SJSA1 (cell line): ENCODE measurements around the gene PTPRQ. TPM values are rescaled to one million over a fixed set of nuclear protein-coding genes. Genes with fewer than 3 reads are reported as not detected.

Source experiments
- DNase-seq, 2 experiments: peaks; one replicate each; pipeline ENCODE4 v3.0.0-alpha.2; 2015 to 2020; ENCODE audit warnings: low spot score in 2 of 2, low read depth in 1 of 2
- H3K27ac ChIP-seq: fragments of 250-450 bp; sonication (Bioruptor Pico); 2 replicates; pipeline ENCODE4 v1.5.1; 2020; ENCODE audit warnings: mild to moderate bottlenecking, moderate library complexity
- H3K27me3 ChIP-seq: fragments of 250-450 bp; sonication (Bioruptor Pico); replicated peaks from 2 replicates; pipeline ENCODE4 v1.5.1; 2020; ENCODE audit warnings: mild to moderate bottlenecking, moderate library complexity
- H3K36me3 ChIP-seq: fragments of 250-450 bp; sonication (Bioruptor Pico); 2 replicates; pipeline ENCODE4 v1.5.1; 2020; ENCODE audit warnings: mild to moderate bottlenecking
- H3K4me1 ChIP-seq: fragments of 250-450 bp; sonication (Bioruptor Pico); replicated peaks from 2 replicates; pipeline ENCODE4 v1.6.1; 2021; ENCODE audit warnings: mild to moderate bottlenecking
- H3K4me3 ChIP-seq: fragments of 250-450 bp; sonication (Bioruptor Pico); 2 replicates; pipeline ENCODE4 v1.5.1; 2020; ENCODE audit warnings: mild to moderate bottlenecking
- H3K9me3 ChIP-seq: fragments of 250-450 bp; sonication (Bioruptor Pico); replicated peaks from 2 replicates; pipeline ENCODE4 v1.5.1; 2020; ENCODE audit warnings: mild to moderate bottlenecking
- total RNA-seq: library from RNA; depleted of rRNA; stranded (reverse); fragments of >200 nt; shearing (Covaris generic); gene quantifications from 2 replicates; pipeline ENCODE4 v1.2.3, GENCODE V29; 2014

Gene PTPRQ
- total RNA-seq, 1 experiment from 2014 or later, result 1.1 TPM

DNA sequence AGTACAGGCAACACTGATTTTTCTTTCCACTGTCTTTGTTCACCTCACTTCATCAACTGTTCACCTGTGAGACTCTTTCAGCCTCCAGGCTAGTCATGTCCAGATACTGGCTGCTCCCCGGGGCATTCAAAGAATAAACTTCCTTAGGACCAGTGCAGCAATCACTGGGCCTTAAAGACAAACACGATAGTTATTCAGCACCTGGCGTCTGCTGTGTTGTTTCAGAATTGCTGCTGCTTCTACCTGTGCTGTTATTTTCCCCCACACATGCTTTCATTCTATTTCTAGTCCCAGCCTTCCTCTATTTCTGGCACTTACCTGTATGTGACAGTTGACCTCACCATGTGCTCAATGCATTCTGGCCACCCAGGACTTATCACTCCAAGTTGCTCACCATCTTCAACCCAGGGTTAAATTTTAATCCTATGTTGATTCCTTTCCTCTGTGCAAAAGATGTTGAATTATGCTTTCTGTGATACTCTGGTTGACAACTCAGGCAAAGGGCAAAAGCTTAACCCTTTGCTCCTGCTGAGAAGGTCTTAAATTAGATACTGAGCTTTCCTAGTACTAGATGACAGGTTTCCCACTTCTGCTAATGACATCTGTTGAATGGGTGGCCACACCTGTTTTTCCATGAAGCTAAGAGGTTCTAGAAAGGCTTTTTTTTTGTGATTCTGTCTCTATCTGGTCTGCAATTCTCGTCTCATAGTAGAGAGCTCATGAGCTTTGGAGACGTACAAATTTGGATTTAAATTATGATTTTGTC is 41.4 kb downstream of the PTPRQ start:
- peaks cover 16% of the 10 kb centered on the region for H3K4me1 ChIP-seq

DNA sequence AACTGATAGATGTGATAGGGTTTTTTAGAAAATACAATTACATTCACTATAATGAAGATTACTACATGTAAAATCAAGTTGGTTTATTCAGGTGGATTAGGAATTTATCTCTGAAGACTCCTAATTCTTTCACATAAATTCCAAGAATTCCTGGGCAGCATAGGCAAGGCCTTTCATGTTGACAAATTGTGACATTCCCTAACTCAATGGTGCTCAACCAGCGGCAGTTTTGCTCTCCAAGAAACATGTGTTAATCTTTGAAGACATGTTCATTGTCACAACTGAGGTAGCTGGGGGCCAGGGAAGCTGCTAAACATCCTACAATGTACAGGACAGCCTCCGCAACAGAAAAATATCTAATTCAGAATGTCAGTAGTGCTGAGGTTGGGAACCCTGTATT is 46.3 kb downstream of the PTPRQ start:
- Histone ChIP-seq H3K4me3 (no peak overlapping the region), H3K27me3 (no peaks in the 10 kb centered on the region), H3K27ac (no peak overlapping the region), H3K4me1 (peaks cover 26% of the 10 kb centered on the region), H3K36me3 (no peaks in the 10 kb centered on the region), H3K9me3 (no peaks in the 10 kb centered on the region)
- DNase-seq, result peak in 1 of 2 experiments; percentile 25

More for the DNA sequence above, 41.4 kb downstream of the PTPRQ start:
- no peaks in the 10 kb centered on the region for H3K27me3 ChIP-seq
- no peaks in the 10 kb centered on the region for H3K36me3 ChIP-seq
- no peaks in the 10 kb centered on the region for H3K9me3 ChIP-seq
- no peak overlapping the region for H3K27ac ChIP-seq
- DNase-seq, result no peak
- H3K4me3 ChIP-seq, result no peak overlapping the region

DNA sequence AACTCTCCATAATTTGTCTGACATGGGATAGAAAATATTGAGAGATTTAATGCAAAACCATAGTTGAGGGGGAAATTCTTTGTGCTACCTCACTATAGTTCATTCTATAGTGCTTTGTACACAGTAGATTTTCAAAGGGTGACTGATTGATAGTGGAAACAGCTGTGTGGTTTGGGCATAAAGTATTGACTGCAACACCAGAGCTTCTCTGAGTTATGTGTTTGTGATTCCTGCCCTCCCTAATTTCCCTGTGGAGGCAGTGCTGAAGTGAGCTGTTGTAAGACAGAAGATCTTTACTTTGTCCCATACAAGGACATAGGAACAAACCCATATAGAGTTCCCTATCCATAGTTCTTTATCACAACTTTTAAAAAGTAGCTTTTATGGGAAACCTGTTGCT is 47.1 kb downstream of the PTPRQ start:
- H3K4me3 ChIP-seq, result no peak overlapping the region
- H3K36me3 ChIP-seq, result no peaks in the 10 kb centered on the region
- H3K27me3 ChIP-seq, result no peaks in the 10 kb centered on the region
- DNase-seq, result no peak
- no peaks in the 10 kb centered on the region for H3K9me3 ChIP-seq
- H3K4me1 ChIP-seq, result peaks cover 26% of the 10 kb centered on the region
- no peak overlapping the region for H3K27ac ChIP-seq

DNA sequence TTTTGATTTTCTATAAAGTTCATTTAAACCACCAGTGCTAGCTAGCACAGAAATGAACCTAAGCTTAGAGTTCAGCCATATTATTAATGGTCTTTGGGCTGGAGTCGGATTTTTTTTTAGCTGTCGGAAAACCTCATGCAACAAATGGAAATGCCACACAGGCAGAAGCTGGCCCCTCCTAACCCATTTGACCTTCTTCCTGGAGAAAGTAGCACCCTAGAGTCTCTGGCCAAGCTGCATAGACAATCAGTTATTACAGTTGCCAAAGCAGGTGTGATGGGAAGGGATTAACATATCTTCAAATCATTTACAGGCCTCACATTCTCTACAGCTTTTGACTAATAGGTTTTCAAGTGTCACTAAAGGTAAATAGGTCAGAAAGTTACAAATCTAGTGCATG is 49.4 kb downstream of the PTPRQ start:
- Histone ChIP-seq H3K36me3 (no peaks in the 10 kb centered on the region), H3K9me3 (no peaks in the 10 kb centered on the region)

DNA sequence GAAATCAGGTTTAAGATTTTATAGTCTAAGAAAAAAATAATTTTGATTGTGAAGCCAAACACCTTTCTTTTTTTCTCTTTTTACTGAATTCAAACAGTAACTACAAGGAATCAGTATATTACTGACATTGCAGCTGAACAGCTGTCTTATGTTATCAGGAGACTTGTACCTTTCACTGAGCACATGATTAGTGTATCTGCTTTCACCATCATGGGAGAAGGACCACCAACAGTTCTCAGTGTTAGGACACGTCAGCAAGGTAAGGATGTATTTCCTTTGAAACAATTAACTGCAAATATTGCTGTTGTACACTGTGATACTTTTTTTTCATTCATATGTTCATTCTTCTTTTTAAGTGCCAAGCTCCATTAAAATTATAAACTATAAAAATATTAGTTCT is 50.8 kb downstream of the PTPRQ start:
- Histone ChIP-seq H3K27me3 (no peaks in the 10 kb centered on the region), H3K27ac (no peak overlapping the region), H3K4me3 (no peak overlapping the region), H3K4me1 (peaks cover 16% of the 10 kb centered on the region), H3K9me3 (no peaks in the 10 kb centered on the region), H3K36me3 (no peaks in the 10 kb centered on the region)
- no peak for DNase-seq

More for the DNA sequence above, 49.4 kb downstream of the PTPRQ start:
- Histone ChIP-seq H3K4me3 (no peak overlapping the region), H3K27ac (no peak overlapping the region), H3K4me1 (peaks cover 26% of the 10 kb centered on the region), H3K27me3 (no peaks in the 10 kb centered on the region)
- no peak for DNase-seq

DNA sequence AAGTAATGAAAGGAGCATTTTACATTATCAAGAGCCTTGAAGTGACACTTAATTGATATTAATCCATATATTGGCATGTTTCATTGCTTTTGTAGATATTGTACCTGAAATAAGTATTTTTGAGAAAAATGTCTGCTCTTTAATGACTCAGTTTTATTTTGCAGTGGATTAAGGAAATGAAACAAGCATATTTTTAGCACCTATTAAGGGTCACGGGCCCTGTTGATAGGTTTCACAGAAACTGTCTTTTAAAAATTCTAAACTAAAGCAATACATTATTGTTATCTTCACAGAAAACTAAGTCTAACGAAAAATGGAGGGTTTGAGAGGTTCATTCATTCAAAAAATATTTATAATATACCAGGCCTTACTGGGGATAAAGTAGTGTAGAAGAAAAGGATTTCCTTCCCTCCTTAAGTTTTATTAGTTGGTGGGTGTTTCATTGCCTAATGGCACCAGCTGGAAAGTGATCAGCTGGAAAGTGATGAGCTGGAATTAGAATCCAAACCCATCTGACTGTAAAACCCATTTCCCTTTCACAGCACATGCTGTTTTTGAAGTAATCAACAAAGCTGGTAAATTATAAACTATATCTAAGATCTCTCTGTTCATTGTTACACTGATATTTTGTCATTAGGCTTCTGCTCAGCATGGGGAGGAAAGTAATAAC is 54.2 kb downstream of the PTPRQ start:
- Histone ChIP-seq H3K9me3 (no peaks in the 10 kb centered on the region), H3K36me3 (no peaks in the 10 kb centered on the region), H3K27ac (no peak overlapping the region), H3K27me3 (no peaks in the 10 kb centered on the region), H3K4me1 (no peaks in the 10 kb centered on the region), H3K4me3 (no peak overlapping the region)
- no peak for DNase-seq

DNA sequence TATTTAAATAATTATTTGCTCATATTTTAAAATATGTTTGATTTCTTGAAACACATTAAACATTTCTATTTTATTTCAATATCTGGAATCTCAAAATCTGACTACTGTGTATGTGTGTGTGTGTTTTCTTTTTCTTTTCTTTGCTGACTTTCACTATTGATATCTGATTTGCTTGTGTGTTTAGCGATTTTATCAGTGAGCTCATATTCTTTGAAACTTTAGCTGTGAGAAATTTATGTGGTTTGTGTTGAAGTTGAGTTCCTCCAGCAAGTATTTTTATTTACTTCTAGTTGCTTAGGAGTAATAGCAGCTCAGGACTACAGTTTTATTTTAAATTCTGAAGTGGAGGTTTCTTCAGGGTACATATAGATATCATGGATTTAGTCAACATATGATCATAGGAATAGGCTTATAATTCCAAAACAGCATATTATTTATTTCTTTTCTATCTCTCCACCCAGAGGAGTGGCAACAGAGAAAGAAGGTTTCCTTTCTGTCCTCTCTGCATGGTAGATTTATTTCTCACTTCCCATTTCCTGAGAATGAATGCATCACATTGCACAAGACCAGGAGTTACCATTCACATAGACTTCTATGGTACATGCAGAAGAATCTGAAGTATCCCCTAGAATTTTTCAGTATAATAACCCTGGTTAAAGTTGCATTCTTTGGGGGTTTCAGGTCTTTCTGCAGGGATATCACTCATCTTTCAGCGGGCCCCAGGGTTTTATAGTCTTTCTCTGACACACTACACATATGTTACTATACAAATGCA is 60.5 kb downstream of the PTPRQ start:
- H3K4me3 ChIP-seq, result no peak overlapping the region
- H3K4me1 ChIP-seq, result peaks cover 11% of the 10 kb centered on the region
- no peaks in the 10 kb centered on the region for H3K9me3 ChIP-seq
- no peak overlapping the region for H3K27ac ChIP-seq
- no peaks in the 10 kb centered on the region for H3K36me3 ChIP-seq
- H3K27me3 ChIP-seq, result no peaks in the 10 kb centered on the region
- no peak for DNase-seq

DNA sequence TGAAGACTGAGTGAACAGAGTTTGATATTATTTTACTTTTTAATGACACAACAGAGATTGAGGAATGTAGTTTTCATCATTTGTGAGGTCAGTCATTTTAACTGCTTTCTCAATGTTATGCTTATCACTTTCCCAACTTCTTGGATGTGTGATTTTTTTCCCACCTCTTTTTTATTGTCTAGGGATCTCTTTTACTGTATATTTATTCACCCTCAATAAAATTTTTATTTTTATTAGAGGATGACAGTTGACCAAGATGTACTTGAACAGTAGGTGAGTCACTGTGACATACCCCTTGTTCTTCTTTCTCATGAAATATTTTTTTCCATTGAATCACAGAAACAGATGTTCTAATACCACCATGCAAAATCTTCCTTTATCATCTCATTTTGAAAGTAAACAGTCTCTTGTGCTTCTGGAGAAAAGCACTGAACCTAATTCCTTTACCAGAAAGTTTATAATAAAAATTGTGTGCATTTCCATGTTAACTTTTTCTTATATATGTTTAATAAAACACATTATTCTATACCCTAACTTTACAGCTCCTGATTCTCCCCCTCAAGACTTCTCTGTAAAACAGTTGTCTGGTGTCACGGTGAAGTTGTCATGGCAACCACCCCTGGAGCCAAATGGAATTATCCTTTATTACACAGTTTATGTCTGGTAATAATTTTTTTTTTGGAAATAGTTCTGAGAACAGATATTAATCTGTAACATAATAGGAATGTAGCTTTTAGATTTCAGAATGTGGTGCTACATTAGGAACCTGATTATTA is 65.9 kb downstream of the PTPRQ start:
- no peaks in the 10 kb centered on the region for H3K9me3 ChIP-seq
- DNase-seq, result peak in 1 of 2 experiments; percentile 76
- no peak overlapping the region for H3K4me3 ChIP-seq
- peak overlapping the region; percentile 94 for H3K27ac ChIP-seq
- peaks cover 23% of the 10 kb centered on the region for H3K4me1 ChIP-seq
- H3K36me3 ChIP-seq, result no peaks in the 10 kb centered on the region
- no peaks in the 10 kb centered on the region for H3K27me3 ChIP-seq

DNA sequence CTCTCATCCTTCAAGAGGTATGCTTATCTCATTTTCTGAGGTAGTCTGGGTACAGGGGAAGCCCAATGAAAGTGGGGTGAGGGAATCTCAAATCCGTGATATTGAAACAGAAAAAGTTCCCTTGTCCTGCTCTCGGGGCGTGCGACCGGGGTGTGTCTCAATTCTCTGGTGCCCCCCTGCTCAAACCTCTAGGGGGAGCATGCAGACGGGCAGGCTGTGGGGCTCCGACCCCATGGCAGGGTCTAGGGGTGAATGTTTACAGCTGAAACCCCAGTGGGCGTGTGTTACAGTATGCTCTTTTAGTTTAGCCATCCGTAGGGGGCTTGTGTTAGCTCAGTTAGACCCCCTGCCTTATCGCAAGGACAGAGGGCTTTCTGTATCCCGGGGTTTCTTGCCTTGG is 68.7 kb downstream of the PTPRQ start:
- H3K36me3 ChIP-seq, result no peaks in the 10 kb centered on the region
- H3K4me3 ChIP-seq, result no peak overlapping the region

DNA sequence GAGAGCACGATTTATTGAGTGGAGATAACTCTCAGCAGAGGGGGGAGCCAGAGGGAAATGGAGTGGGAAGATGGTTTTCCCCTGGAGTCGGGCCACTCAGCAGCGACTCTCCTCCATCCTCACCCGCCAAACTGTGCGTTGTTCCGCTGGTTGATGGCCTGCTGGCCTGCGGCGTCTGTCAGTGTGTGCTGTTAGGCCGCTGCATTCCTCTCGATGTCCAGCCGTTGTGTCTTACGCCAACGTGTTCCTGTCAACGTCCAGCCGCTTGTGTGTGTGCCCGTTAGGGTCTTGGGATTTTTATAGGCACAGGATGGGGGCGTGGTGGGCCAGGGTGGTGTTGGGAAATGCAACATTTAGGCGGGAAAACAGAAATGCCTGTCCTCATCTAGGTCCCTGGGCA is 69.2 kb downstream of the PTPRQ start:
- Histone ChIP-seq H3K4me1 (peaks cover 23% of the 10 kb centered on the region), H3K9me3 (no peaks in the 10 kb centered on the region), H3K27ac (no peak overlapping the region), H3K27me3 (no peaks in the 10 kb centered on the region), H3K4me3 (no peak overlapping the region), H3K36me3 (no peaks in the 10 kb centered on the region)
- DNase-seq, result no peak

More for the DNA sequence above, 68.7 kb downstream of the PTPRQ start:
- DNase-seq, result no peak
- Histone ChIP-seq H3K27ac (no peak overlapping the region), H3K9me3 (no peaks in the 10 kb centered on the region), H3K4me1 (peaks cover 23% of the 10 kb centered on the region), H3K27me3 (no peaks in the 10 kb centered on the region)

DNA sequence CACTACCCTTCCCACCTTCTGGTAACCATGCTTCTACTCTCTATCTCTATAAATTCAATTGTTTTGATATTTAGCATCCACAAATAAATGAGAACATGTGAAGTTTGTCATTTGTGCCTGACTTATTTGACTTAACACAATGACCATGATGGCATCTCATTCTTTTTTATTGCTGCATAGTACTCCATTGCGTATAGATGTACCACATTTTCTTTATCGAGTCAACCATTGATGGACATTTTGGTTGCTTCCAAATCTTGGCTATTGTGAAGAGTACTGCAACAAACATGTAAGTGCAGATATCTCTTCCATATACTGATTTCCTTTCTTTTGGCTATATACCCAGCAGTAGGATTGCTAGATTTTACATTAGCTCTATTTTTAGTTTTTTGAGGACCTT is 73.6 kb downstream of the PTPRQ start:
- Histone ChIP-seq H3K27me3 (no peaks in the 10 kb centered on the region), H3K4me3 (no peak overlapping the region), H3K4me1 (no peaks in the 10 kb centered on the region), H3K9me3 (no peaks in the 10 kb centered on the region), H3K36me3 (no peaks in the 10 kb centered on the region), H3K27ac (no peak overlapping the region)
- no peak for DNase-seq

DNA sequence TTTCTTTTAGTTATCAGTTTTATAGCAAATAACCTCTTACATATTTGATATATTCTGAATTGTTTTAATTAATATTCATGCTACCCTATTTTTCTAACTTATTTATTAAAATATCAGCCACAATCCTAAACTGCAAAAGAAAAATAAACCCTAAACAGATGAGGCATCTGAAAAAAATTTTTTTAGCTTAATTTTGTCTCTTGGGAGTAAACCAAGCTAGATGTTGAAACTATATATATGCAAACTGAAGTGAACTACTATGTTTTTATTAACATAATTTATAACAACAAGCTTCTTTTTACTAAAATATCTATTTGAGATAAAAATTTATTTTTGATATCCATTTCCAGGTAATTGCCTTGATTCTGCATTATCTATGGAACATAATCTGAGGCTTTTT is 87.6 kb downstream of the PTPRQ start:
- Histone ChIP-seq H3K9me3 (no peaks in the 10 kb centered on the region), H3K27me3 (no peaks in the 10 kb centered on the region), H3K27ac (no peak overlapping the region), H3K36me3 (no peaks in the 10 kb centered on the region), H3K4me1 (peaks cover 8% of the 10 kb centered on the region), H3K4me3 (no peak overlapping the region)
- DNase-seq, result no peak

DNA sequence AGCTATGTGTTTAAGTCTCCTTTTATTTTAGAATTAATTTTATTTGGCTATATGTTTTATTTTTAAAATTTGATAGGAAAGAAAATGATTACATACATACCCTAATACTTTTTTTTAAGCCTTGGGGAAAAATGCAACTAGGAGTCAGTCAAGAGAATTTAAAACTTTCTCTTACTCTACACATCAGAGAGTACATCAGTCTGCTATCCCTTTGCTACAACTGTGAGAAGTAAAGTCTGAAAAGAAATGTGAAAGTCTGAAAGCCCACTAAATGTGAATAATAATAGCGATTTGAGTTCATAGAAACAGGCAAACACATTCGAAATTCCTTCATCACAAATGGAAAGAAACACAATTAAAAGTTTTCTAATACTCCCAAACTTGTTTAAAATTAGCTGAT is 95.0 kb downstream of the PTPRQ start:
- DNase-seq, result no peak

More for the DNA sequence above, 95.0 kb downstream of the PTPRQ start:
- H3K9me3 ChIP-seq, result no peaks in the 10 kb centered on the region
- H3K27me3 ChIP-seq, result no peaks in the 10 kb centered on the region
- no peak overlapping the region for H3K27ac ChIP-seq
- peaks cover 3% of the 10 kb centered on the region for H3K4me1 ChIP-seq
- H3K4me3 ChIP-seq, result no peak overlapping the region
- no peaks in the 10 kb centered on the region for H3K36me3 ChIP-seq
